C1 segment of cervical spinal cord (tissue), 14 donors: ENCODE measurements around the gene ZBTB17.
"Not testable (repeated sequence)": the region's sequence is repeated elsewhere in the genome, so short reads cannot be mapped to it uniquely, and the experiment has no call there.

Experiments
- DNase-seq, 14 donors: peaks; one replicate each; lab custom pipeline; 2025; lab: John Stamatoyannopoulos, UW

ZBTB17 gene

DNA sequence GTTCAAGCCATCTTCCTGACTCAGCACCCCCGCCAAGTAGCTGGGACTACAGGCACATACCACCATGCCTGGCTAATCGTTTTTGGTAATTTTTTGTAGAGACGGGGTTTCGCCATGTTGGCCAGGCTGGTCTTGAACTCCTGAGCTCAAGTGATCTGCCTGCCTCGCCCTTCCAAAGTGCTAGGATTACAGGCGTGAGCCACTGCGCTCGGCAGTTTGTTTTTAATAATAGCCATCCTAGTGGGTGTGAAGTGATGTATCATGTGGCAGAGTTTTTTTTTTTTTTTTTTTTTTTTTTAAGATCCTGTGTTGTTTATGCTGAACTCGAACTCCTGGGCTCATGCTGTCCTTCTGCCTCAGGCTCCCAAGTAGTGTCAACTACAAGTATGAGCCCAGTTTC, 76.6 kb downstream of the ZBTB17 start:
- no peak for DNase-seq

DNA sequence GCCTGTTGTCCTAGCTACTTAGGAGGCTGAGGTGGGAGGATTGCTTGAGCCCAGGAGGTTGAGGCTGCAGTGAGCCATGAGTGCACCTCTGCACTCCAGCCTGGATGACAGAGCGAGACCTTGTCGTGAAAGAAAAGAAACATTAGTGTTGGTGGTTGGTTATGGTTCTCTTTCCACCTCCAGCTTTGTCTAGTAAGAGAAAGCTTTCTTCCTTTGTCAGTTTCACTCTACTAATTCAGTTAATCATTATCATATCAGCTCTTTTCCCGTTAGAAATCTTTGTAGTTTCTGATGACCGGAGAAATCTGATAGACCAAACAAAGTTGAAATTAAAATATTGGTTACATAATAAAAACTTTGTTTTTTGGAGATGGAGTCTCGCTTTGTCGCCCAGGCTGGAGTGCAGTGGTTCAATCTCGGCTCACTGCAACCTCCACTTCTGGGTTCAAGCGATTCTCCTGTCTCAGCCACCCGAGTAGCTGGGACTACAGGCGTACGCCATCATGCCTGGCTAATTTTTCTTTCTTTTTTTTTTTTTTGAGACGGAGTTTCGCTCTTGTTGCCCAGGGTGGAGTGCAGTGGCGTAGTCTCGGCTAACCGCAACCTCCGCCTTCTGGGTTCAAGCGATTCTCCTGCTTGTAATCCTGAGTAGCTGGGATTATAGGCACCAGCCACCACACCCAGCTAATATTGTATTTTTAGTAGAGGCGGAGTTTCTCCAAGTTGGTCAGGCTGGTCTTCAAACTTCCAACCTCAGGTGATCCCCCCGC, 78.9 kb downstream of the ZBTB17 start:
- not testable (repeated sequence) for DNase-seq

DNA sequence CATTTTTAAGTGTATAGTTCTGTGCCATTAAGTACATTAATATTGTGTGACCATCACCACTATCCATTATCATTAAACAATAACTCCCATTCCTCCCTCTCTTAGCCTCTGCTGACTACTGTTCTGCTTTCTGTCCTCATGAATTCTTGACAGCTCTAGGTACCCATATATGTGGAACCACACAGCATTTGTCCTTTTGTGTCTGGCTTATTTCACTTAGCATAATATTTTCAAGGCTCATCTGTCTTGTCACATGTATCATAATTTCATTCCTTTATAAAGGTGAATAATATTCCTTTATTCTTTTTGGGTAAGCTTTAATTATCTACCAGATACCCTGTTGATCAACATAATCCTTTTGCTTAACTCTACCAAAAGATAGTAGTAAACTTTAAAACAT, 80.7 kb downstream of the ZBTB17 start:
- DNase-seq = no peak

DNA sequence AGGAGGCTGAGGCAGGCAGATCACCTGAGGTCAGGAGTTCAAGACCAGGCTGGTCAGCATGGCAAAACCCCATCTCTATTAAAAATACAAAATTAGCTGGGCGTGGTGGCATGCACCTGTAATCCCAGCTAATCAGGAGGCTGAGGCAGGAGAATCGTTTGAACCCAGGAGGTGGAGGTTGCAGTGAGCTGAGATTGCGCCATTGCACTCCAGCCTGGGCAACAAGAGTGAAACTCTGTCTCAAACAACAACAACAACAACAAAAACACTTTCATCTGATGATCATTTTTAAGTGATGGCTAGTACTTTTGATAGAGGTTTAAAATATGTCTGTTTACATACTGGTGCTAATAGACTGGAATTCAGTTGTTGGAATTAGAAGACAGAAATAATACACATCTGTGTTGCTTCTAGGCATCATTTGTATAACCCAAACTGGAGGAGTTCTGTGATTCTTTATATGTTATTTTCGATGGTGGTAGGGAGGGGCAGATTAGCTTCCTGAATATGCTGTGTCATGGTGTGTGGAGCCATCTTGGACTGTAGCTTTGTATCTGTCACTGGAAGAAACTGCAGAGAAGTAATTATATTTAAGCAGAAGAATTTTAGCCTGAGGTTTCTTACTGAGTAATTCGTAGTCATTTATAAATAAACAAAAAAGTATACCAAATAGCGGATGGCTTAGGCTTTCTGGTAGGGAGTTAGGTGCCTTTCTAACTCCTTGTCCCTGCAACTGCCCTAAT, 82.9 kb downstream of the ZBTB17 start:
- not testable (repeated sequence) for DNase-seq
